ENCODE measurements around the gene RNU5D-1.

The RNU5D-1 gene

DNA sequence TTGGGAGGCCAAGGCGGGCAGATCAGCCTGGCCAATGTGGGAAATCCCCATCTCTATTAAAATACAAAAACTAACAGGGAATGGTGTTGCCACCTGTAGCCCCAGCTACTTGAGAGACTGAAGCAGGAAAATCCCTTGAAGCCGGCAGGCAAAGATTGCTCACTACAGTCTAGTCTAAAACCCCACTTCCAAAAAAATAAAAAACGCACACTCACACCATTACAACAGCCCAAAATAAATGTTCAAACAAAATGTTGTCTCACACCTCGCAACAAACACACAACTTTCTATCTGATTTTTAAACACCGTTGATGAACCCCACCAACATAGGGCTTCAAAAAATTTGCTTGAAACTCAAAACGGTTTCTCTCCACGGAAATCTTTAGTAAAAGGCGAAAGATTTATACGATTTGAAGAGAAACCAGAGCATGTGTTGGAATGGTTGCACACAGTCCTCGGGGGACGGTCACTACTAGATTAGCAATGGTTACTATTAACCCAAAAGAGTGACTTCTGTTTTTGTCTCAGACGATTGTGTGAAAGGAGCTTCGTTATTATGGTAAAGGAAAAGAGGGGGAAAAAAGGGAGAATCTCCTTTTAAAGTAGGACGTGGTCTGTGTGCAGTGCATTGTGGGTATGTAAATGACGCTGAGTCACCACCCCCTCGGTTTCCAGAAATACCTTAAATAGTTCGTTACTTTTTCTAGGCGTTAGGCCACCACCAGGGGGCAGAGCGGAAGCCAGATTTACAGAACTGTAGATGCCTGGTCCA is at the start of gene RNU5D-1 (continued):
- TF ChIP-seq ZNF518A (tag by site-specific recombination; conservative IDR thresholded peaks at IDR 0.05; ENCODE audit: low read depth) (no peak; the same call in 1 of the 2 replicates), GLI4 (tag by site-specific recombination; IDR thresholded peaks at IDR 0.05) (peak; percentile 28; the same call in 1 of the 2 replicates), ZNF350 (tag by site-specific recombination; IDR thresholded peaks at IDR 0.05) (no peak), ZNF660 (tag by site-specific recombination; IDR thresholded peaks at IDR 0.05) (peak; percentile 97), ZNF610 (tag by site-specific recombination; IDR thresholded peaks at IDR 0.05; ENCODE audit: borderline replicate concordance) (peak; percentile 67), ZNF560 (tag by site-specific recombination; IDR thresholded peaks at IDR 0.05; ENCODE audit: borderline replicate concordance) (no peak), ZNF202 (tag by site-specific recombination; IDR thresholded peaks at IDR 0.05; ENCODE audit: borderline replicate concordance) (no peak), ZBTB7A (tag by site-specific recombination; IDR thresholded peaks at IDR 0.05; ENCODE audit: low read depth) (0 out of 2 replicates have a peak, but pooled peaks have one; percentile 3), SCRT2 (tag by site-specific recombination; IDR thresholded peaks at IDR 0.05) (peak; percentile 99), ZNF239 (tag by site-specific recombination; IDR thresholded peaks at IDR 0.05) (0 out of 2 replicates have a peak, but pooled peaks have one; percentile 7), WT1 (tag by site-specific recombination; IDR thresholded peaks at IDR 0.05) (no peak), ZNF311 (tag by site-specific recombination; IDR thresholded peaks at IDR 0.05; ENCODE audit: borderline replicate concordance) (no peak), ZNF76 (tag by site-specific recombination; IDR thresholded peaks at IDR 0.05; ENCODE audit: borderline replicate concordance, low read depth) (peak; percentile 95), MZF1 (tag by site-specific recombination; IDR thresholded peaks at IDR 0.05; ENCODE audit: borderline replicate concordance) (peak; percentile 97), TRIM28 (IDR thresholded peaks at IDR 0.05; ENCODE audit: borderline replicate concordance, low read length) (peak; percentile 82), ZNF280D (tag by site-specific recombination; IDR thresholded peaks at IDR 0.05) (no peak), ZNF24 (tag by site-specific recombination; IDR thresholded peaks at IDR 0.05) (peak; percentile 54; the same call in 1 of the 2 replicates), ZBTB17 (tag by site-specific recombination; IDR thresholded peaks at IDR 0.05) (peak; percentile 92), ZNF140 (tag by site-specific recombination; IDR thresholded peaks at IDR 0.05) (no peak), SCRT1 (tag by site-specific recombination; IDR thresholded peaks at IDR 0.05; ENCODE audit: borderline replicate concordance) (peak; percentile 98), ZNF266 (tag by site-specific recombination; IDR thresholded peaks at IDR 0.05; ENCODE audit: low read depth) (no peak), ZNF23 (tag by site-specific recombination; IDR thresholded peaks at IDR 0.05; ENCODE audit: borderline replicate concordance) (no peak), KLF1 (tag by site-specific recombination; IDR thresholded peaks at IDR 0.05) (no peak), ZNF211 (tag by site-specific recombination; IDR thresholded peaks at IDR 0.05; ENCODE audit: low read depth) (no peak)
- TF ChIP-seq, protein P1, sequence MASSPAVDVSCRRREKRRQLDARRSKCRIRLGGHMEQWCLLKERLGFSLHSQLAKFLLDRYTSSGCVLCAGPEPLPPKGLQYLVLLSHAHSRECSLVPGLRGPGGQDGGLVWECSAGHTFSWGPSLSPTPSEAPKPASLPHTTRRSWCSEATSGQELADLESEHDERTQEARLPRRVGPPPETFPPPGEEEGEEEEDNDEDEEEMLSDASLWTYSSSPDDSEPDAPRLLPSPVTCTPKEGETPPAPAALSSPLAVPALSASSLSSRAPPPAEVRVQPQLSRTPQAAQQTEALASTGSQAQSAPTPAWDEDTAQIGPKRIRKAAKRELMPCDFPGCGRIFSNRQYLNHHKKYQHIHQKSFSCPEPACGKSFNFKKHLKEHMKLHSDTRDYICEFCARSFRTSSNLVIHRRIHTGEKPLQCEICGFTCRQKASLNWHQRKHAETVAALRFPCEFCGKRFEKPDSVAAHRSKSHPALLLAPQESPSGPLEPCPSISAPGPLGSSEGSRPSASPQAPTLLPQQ (tag by site-specific recombination; IDR thresholded peaks at IDR 0.05), result peak; percentile 97
- TF ChIP-seq, protein P2, sequence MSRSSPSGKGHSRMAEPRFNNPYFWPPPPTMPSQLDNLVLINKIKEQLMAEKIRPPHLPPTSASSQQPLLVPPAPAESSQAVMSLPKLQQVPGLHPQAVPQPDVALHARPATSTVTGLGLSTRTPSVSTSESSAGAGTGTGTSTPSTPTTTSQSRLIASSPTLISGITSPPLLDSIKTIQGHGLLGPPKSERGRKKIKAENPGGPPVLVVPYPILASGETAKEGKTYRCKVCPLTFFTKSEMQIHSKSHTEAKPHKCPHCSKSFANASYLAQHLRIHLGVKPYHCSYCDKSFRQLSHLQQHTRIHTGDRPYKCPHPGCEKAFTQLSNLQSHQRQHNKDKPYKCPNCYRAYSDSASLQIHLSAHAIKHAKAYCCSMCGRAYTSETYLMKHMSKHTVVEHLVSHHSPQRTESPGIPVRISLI (tag by site-specific recombination; IDR thresholded peaks at IDR 0.05), result no peak; the same call in 1 of the 2 replicates
- TF ChIP-seq, protein P3, sequence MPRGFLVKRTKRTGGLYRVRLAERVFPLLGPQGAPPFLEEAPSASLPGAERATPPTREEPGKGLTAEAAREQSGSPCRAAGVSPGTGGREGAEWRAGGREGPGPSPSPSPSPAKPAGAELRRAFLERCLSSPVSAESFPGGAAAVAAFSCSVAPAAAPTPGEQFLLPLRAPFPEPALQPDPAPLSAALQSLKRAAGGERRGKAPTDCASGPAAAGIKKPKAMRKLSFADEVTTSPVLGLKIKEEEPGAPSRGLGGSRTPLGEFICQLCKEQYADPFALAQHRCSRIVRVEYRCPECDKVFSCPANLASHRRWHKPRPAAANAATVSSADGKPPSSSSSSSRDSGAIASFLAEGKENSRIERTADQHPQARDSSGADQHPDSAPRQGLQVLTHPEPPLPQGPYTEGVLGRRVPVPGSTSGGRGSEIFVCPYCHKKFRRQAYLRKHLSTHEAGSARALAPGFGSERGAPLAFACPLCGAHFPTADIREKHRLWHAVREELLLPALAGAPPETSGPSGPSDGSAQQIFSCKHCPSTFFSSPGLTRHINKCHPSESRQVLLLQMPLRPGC (tag by site-specific recombination; IDR thresholded peaks at IDR 0.05), result peak; percentile 98
